COLO668 (cell line): ENCODE results near the gene MRNIP.

Source experiments
- DNase-seq: peaks from one replicate; lab custom pipeline; 2025; ENCODE audit not compliant: unreplicated experiment; lab: John Stamatoyannopoulos, UW

MRNIP gene

DNA sequence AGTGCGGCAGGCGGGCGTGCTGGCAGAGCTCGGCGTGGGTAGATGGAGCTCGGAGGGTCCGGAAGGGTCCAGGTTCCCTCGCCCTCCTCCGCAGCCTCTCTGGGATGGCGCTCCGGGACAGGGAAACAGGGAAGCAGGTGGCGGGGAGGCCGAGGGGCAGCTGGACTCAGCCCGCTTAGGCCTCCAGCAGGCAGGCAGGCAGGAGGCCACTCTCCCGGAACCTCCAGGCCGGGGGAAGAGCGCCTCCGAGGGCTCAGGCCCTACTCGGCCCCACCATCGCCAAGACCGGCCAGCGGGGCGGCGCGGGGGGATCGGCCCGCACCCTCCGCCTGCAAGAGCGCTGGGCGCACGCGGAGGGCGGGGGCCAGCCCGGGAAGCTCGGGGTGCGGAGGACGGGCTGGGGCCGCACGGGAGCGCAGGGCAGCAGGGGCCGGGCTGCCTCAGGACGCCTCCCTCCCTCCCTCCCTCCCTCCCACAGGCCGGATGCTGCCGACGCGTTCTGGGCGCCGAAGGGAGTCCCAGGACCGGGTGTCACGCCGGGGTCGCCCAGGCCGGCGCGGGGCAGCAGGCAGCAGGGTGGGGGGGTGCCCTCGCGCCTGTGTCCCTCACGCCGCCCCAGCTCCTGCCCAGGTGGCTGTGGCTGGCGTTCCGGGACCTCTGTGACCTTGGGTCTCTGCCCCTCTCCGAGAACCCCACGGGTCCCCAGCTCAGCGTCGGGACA, 52.9 kb downstream of the MRNIP start:
- peak; percentile 41 for DNase-seq

GRCh38 chr5:179805070-179805528, 53.5 kb downstream of the MRNIP start:
- peak; percentile 41 for DNase-seq

GRCh38 chr5:179804555-179804947, 54.1 kb downstream of the MRNIP start:
- DNase-seq, result peak; percentile 3

GRCh38 chr5:179803651-179804554, 54.7 kb downstream of the MRNIP start:
- peak; percentile 83 for DNase-seq

DNA sequence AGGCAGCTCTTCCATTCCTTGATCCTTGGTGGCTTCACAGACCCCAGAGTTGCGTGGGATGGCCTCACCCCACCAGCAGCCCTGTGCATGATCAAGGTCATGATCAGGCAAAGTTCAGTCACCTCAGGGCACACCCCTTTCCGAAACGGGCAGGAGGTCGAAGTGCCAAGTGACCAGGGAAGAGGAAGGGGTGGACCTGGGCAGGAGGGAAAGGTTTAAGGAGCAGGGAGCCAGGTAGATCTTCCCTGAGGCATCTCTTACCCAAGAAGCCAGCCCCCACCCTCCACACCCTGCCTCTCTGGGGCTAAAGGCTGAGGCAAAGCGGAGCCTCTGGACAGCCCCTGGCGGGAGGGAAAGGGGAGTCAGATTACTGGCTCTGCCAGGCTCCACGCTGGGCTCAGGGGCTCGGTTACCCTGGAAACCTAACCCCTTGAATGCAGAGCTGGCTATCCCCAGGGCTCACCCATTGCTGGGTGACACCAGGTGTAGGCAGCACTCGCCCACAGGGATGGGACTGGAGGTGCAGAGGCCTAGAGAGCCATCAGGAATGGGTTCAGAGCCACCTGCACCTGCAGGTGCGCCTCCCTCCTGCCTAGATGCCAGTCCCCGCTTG, 55.6 kb downstream of the MRNIP start:
- peak; percentile 88 for DNase-seq

GRCh38 chr5:179802207-179802883, 56.3 kb downstream of the MRNIP start:
- DNase-seq, result no peak

DNA sequence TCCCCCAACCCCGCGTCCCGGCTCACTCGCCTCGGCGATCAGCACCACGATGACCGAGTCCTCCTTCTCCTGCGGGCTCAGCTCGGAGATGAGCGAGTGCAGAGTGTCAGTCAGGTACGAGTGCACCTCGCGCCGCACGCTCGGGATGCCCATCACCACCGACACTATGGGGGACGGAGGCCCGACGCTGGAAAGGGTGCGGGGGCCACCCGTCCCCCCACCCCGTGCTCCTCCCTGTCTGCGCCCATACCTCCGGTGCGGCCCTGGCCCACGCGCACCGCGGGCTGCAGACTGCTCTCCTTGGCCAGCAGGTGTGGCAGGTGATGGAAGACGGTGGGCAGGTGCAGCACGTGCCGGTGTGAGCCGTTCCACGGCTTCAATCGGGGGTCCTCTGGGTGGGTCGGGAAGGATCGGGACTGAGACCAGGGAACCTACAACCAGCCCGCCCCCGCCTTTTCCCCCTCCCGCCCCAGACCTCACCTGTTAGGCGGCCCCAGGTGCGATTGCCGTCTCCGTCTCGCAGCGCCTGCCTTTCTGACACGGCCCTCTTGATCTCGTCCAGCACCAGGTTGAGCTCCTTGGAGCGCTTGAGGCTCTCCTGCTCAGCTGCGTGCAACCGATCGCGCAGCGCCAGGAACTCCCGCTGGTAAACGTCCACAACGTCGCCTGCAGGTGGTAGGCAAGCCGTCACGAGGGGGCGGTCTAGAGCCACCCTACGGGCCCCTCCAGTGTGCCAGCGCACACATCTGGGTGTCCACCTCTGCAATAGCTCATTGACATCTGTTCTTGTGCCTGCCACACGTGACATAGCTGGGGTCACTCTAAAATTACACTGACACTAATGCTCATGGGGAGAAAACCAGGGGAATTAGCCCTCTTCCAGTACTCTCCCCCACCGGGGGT, 57.1 kb downstream of the MRNIP start:
- peak; percentile 17 for DNase-seq

DNA sequence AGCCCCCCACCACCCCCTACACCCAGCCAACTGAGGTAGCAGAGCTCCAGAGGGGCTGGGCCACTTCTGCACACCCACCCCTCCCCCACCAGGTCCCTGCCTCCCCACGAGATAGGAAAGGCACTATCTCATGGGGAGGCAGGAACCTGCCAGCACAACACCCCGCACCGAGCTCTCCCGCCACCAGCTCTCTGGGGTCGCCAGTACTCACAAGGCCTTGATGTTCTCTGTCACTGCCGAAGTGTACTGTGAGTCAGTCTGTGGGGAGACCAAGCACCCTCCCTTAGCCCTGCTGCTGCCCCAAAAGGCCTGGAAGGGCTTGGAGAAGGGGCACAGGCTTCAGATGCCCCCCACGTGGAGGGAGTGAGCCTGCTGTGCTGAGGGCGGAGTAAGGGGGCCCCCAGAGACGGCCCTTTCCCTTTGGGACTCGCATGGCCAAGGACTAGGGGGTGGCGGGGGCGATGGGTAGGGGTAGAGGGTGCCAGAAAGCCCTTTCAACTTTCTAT, 57.9 kb downstream of the MRNIP start:
- DNase-seq, result no peak

DNA sequence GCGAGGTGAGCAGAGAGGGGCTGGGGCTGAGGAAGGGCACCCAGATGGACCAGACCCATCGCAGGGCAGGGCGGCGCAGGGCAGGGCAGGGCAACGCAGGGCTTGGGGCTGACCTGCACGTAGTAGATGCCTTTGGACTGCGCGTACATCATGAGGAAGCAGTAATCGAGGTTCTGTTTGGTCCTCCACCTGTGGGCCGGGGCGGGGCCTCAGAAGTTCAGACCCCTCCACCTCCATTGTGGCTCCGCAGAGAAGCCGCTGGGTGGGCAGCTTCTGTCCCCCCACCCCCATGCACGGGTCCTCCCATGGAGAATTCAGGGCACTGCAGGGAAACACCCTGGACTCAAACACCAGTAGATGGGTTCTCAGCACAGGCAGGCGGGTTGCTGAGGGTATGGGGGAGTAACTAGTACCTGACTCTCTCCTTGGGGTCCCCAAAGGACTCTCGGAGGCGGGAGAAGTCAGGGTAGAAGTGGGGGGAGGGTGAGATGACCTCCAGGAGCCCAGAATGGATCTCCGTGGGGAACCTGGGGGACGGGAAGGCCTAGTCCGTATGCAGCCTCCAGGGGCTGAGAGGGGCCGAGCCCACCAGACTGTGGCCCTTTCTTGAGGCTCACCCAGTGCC, 58.4 kb downstream of the MRNIP start:
- DNase-seq, result no peak

GRCh38 chr5:179799644-179799973, 59.0 kb downstream of the MRNIP start:
- no peak for DNase-seq

DNA sequence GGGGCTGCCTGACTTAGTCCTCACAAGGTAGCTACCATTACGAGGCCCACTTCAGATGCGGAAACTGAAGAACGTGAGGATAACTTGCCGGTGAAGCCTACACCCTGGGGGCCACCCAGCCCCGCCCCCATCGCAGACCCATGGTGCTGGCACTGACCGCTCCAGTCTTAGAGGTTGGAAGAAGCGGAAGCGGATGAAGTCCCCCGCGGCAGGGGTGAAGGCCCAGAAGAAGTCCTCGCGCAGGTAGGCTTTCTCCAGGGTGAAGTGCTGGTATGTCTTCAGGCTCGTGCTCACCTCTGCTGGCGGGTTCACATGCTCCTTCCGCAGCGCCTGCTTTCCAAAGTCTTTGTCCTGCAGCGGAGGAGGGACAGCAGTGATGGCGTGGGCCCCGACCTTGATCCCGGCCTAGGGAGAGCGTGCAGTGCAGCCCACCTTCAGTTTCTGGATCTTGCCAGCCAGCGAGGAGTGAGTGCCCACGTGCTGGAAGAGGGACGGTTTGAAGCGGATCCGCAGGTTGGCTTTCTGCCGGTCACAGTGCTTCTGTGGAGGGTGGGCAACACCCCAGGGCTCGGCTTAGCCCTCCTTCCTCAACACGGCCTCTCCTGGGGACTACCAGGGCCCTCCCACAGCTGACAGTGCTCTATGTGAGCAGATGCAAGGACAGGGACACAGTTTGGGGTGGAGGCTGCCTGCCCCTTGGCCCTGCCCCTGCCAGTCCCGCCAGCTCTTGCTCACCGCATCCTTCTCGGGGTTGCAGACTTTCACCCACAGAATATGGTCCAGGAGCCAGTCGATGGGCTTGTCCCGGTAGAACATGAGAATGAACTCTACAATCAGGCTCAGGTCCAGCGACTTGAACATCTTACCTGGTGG, 59.6 kb downstream of the MRNIP start:
- no peak for DNase-seq

GRCh38 chr5:179798144-179798770, 60.4 kb downstream of the MRNIP start:
- DNase-seq, result no peak

DNA sequence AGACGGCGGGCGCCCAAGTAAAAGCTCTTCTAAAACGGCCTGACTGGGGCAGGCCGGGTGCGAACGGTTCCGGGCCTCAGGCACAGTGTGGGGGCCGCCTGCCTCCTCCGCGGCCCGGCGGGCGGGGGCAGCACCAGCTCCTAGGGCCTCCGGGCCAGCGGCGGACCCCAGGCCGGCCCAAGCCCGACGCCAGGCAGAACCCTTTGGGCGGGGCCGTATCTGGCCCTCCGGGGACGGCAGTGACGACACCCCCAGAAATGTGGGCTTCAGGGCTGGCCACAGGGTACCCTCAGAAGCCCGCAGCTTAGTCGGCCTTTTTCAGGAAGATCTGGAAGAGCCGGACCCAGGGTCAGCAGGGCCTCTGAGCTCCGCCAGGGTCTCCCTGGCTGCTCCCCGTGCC, 60.9 kb downstream of the MRNIP start:
- no peak for DNase-seq

DNA sequence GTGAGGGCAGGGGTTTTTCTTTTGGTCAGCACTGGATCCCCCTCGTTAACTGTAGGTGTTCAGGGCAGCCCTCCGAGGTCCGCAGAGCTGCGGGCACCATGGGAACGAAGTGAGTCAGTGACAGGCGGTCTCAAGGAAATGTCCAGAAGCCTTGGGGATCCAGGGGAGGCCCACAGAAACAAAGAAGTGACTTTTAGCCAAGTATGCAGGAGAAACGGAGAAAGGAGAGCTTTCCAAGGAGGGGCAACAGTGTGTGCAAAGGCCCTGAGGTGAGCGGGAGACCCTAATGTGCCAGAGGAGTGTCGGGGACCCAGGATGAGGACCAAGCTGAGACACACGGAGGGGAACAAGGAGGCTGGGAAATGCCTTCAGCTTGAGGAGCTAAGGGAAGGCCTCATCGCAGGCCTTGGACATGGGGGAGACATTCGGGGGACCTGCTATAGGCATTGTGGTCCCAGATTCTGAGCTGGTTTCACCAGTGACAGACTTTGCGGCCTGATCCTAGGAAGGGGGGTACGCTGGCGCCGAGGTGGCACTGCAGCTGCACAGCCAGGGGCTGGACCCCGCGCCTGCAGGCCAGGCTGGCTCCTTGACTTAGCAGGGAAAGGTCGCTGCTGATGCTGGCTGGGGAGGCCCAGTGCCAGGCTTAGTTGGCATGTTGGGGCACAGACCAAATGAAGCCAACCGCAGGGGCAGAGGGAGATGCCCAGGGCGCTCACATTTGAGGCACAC, 61.6 kb downstream of the MRNIP start:
- no peak for DNase-seq

DNA sequence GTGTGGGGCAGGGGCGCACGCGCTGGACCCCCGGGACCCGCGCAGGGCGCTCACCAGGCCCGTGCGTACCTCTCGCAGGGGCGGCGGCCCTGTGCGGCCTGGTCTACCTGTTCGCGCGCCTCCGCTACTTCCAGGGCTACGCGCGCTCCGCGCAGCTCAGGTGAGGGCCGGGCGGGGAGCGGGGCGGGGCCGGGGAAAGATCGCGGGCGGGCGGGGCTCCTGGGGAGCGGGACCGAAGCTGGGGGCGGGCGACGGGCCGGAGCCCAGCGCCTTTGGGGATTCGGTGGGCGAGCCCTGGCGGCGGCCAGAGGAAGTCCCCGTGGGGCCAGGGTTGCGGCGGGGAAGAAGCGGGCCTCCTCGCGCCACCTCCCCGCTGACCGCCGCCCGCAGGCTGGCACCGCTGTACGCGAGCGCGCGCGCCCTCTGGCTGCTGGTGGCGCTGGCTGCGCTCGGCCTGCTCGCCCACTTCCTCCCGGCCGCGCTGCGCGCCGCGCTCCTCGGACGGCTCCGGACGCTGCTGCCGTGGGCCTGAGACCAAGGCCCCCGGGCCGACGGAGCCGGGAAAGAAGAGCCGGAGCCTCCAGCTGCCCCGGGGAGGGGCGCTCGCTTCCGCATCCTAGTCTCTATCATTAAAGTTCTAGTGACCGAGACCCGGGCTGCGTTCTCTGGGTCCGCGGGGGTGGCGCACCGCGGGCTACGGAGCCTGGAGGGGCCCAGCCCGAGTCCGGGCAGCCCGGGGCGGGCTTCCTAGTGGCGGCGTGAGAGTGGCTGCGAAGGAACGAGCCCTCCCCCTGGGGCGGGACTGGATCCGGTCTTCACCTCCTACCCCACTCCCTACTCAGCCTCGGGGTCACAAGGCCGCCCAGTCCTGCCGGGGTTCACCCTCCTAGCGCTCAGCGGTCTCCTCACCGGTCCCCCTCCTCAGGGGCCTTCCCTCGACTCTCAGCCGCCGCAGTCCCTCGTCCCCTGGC, 62.5 kb downstream of the MRNIP start:
- peak; percentile 90 for DNase-seq
